Epithelial cell of prostate (primary cell): ENCODE measurements around the gene MOSPD2.

Source experiments
- DNase-seq: peaks from one replicate; pipeline ENCODE4 v3.0.0-alpha.2; 2011; ENCODE audit warnings: low read depth, low spot score
- H3K27ac ChIP-seq: fragments of 450-650 bp; 2 replicates; pipeline ENCODE4 v1.5.1; 2017; ENCODE audit warnings: mild to moderate bottlenecking

Gene MOSPD2

GRCh38 chrX:14963447-14964236, 90.4 kb downstream of the MOSPD2 start:
- H3K27ac ChIP-seq, result peak overlapping the region; percentile 62
- peak; percentile 3 for DNase-seq

- peak overlapping the region; percentile 62 for H3K27ac ChIP-seq
- DNase-seq, result no peak
Observed at GRCh38 chrX:14964500-14964899, 91.3 kb downstream of the MOSPD2 start.
